ELR (cell line): Measurements from ENCODE around the gene GPR137.

Experiments
- DNase-seq: peaks from one replicate; pipeline ENCODE4 v3.0.0-alpha.2; 2015; ENCODE audit warnings: low read depth

Gene GPR137

DNA sequence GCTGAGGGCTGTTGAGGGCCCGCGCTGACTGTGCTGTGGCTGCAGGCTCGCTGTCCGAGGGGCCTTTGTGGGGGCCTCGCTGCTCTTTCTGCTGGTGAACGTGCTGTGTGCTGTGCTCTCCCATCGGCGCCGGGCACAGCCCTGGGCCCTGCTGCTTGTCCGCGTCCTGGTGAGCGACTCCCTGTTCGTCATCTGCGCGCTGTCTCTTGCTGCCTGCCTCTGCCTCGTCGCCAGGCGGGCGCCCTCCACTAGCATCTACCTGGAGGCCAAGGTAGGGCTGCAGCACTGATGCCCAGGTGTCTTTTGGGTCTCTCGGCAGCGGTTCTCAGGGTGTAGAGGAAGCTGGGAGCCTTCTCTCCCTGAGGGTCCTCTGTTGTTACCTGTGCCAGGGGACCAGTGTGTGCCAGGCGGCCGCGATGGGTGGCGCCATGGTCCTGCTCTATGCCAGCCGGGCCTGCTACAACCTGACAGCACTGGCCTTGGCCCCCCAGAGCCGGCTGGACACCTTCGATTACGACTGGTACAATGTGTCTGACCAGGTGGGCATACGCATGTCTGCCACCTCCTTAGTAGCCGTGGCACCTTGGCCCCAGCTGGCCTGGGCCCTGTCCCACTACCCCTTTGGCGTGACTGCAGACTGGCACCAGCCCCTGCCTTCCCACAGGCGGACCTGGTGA is 2.2 kb downstream of the GPR137 start:
- no peak for DNase-seq

DNA sequence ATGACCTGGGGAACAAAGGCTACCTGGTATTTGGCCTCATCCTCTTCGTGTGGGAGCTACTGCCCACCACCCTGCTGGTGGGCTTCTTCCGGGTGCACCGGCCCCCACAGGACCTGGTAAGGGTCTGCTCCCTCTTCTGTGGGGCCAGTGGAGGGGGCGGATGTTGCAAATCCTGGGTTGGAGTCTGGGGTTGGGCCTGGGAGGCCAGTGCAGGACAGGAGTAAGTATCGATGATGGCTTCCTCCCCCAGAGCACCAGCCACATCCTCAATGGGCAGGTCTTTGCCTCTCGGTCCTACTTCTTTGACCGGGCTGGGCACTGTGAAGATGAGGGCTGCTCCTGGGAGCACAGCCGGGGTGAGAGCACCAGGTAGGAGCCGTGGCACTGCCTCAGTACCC is 2.7 kb downstream of the GPR137 start:
- no peak for DNase-seq

DNA sequence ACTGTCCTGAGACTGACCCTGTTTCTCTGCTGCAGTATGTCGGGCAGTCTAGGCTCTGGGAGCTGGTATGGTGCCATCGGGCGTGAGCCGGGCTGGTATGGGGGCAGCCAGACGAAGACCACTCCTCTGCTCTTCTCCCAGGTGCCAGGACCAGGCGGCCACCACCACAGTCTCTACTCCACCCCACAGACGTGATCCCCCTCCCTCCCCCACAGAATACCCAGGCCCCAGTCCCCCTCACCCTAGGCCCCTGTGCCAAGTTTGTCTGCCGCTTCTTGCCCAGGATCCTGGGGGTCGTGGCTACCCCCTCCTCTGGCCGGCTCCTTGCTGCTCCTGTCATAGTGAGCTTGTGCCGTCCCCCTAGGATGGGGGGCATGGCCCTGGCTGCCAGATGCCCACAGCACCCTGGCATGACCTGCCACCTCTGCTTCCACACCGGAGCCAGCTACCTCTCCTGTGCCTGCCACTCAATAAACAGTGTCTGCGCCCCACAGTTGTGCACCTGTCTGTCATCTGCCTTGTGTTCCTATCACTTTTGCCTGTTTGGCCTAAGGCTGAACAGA is 3.4 kb downstream of the GPR137 start:
- no peak for DNase-seq

DNA sequence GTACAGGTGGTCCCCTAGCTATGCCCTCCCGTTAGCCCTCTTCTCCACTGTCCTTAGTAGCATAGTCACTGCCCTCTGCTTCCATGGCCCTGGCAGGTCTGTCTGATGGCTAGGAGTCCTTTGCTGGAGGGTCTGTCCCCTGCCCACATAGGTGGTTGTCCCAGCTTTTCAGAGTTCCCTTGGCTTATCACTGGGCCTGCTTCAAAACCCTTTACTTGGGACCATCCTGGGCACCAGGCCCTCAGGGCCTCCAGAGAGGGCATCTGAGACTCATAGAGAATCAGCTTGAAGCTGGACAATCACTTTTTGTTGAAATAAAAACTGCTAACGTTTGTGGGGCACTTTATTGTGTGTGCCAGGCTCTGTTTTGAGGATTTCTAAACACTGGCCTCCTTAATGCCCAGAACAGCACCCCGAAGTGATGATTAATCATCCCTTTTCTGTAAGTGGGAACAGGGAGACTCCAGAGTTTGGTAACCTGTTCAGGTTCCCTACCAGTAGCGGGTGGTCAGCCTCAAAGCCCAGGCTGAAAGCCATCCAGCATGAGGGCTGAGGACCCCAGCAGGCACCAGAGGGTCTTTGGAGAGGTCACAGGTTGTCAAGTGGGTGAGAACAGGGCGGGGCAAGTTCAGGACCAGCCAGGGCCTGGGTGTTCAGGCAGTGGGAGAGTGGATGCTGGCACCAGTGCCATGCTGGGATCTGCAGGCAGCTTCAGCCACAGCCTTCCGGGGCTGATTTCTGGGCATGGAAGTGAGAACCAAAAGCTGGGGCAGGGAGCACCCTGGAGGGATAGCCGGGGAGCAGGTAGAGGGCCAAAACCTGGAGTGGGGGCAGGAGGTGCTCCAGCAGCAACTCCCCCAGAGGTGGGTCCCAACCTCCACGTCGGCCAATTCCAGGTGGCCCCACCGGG is 5.0 kb downstream of the GPR137 start:
- no peak for DNase-seq

DNA sequence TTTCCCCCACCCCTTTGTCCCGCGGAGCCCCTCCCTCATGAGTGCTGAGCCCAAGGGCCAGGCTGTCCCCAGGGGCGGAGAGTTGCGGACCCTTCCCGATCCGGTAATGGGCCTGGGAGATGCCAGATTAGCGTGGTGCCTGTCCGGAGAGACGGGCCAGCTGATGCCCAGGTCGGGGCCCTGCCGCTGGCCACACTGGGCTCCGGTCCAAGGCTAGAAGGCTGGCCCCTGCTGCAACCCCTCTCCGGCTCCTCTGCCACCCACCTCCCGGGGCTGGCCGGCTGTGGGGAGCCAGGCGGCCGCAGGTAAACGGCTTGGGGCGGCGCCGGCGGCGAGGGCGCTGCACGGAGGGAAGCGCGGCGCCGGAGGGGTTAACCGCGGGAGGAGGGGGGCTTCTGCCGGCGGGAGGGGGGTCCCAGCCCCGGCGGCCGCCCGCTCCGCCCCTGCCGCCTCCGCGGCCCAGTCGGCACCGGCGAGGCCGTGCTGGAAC is 5.7 kb downstream of the GPR137 start, which contains the start of gene KCNK4:
Gene KCNK4, plus strand, starts transcription at position 41 of the 490 bp plus-strand sequence. CDS start 1,717 bp downstream, outside the sequence.
- no peak for DNase-seq

DNA sequence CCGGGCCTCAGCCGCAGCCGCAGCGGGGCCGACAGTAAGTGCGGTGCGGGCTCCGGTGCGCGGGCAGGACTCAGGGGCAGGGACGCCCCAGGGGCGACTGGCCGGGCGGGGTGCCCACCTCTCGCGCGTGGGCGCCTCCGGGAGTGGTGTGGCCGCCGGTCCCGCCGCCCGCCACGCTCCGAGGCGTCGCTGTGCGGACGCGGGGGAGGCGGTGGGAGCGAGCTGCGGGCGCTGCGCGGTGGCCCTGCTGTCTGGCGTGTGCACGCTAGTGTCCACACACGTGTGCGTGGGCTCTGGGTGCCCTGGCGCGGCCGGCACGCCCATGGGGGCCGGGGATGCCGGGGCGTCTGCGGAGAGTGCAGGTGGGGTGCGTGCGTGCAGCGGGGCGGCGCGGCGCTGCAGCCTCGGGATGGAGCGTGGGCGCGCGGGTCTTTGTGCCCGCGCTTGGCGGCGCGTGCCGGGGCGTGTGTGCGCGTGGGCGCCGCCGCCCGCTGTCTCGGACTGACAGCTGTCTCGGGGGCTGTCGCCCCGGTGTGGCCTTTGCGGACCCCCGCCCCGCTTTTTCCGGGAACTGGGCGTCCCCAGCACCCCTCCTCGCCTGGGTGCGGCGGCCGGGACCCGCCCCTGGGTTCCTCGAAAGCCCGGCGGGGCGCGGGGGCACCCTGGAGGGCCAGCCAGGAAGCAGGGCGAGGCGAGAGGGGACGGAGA is 6.3 kb downstream of the GPR137 start:
- no peak for DNase-seq

DNA sequence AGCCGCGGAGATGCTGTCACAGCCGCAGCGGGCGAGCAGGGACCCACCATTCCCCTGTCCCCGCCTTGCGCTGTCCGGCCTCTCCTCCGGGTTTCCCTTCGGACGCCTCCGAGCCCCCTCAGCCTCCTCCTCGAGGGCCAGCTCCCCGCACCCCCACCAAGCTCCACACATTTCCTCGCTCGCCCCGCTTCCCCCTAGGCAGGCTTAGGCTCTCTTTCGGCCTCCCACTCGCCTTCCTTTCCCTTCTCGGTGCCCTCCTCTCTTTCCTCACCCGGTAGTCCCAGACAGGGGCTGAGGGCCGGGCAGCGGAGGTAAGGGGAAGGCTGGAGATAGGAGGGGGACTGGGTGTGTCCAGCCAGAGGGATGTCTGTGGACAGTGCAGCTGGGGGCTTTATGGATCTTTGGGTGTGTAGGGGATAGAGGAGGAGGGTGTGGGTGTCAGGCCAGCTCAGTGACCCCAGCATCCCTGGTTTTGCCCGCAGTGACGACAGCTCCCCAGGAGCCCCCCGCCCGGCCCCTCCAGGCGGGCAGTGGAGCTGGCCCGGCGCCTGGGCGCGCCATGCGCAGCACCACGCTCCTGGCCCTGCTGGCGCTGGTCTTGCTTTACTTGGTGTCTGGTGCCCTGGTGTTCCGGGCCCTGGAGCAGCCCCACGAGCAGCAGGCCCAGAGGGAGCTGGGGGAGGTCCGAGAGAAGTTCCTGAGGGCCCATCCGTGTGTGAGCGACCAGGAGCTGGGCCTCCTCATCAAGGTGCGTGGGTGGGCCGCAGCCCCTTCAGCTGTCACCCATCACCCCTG is 7.0 kb downstream of the GPR137 start:
- DNase-seq: no peak

DNA sequence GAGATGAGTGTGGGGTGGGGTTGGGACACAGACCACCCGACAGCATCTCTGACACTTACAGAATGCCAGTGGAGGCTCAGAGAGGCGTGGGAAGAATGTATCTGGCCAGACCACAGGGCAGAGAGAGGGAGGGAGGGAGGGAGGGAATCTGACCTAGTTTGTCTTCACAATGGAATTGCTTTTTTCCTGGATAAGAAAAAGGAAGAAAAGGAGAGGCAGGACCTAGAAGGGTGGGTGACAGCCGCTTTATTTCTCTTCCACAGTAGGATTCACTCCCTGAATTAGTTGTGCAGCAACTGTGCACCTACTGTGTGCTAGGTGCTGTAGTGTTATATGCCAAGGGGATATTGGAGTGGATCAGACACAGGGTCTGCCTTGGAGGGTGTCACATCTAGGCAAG is 9.1 kb downstream of the GPR137 start:
- DNase-seq: no peak

DNA sequence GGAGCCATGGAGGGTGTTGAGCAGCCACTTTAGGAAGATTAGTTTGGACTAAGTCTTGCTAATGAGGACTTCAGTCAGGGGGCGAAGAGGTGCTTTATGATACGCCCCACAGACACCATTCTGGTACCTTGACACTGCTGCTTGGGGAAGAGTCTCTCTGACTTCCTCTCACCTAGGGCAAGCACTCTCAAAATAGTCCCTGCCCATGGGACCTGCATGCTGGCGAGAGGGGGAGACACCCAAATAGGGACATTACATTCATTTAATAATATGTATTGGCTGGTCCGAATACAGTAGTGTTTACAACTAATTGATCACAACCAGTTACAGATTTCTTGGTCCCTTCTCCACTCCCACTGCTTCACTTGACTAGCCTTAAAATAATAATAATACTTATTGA is 10.1 kb downstream of the GPR137 start:
- DNase-seq: no peak

DNA sequence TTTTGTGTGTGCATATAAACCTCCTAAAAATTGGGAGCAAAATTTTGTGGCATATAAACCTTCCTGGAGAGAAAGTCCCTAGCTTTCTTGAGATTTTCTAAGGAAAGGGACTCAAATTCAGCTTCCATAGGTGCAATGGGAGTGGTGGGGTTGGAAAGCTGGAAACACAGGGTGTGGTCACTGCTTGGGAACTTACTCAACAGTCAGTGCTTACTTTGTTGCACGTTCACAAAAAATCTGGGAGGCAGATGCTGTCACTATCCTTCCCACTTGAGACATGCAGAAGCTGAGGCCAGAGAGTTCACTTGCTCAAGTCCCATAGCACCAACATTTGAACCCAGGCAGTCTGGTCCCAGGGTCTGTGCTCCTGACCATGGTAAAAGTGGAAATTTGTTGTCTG is 10.6 kb downstream of the GPR137 start:
- no peak for DNase-seq

DNA sequence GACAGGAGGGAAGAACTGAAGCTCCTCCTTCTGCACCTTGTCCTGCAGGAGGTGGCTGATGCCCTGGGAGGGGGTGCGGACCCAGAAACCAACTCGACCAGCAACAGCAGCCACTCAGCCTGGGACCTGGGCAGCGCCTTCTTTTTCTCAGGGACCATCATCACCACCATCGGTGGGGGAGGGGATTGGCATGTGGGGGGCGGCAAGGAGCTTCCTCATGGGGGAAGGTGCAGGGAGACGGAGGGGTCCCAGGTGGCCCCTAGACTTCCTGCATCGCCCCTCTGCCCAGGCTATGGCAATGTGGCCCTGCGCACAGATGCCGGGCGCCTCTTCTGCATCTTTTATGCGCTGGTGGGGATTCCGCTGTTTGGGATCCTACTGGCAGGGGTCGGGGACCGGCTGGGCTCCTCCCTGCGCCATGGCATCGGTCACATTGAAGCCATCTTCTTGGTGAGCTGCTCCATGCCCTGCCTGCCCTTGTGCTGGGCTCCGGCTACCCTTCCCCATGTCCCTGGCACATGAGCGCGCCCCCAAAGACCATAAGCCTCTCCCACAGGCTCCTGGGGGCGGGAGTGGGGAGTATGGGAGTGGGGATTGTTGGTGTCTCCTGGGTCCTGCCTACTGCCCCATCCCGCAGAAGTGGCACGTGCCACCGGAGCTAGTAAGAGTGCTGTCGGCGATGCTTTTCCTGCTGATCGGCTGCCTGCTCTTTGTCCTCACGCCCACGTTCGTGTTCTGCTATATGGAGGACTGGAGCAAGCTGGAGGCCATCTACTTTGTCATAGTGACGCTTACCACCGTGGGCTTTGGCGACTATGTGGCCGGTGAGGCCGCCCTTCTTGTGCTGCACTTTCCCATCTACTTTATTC is 11.4 kb downstream of the GPR137 start:
- DNase-seq: no peak

DNA sequence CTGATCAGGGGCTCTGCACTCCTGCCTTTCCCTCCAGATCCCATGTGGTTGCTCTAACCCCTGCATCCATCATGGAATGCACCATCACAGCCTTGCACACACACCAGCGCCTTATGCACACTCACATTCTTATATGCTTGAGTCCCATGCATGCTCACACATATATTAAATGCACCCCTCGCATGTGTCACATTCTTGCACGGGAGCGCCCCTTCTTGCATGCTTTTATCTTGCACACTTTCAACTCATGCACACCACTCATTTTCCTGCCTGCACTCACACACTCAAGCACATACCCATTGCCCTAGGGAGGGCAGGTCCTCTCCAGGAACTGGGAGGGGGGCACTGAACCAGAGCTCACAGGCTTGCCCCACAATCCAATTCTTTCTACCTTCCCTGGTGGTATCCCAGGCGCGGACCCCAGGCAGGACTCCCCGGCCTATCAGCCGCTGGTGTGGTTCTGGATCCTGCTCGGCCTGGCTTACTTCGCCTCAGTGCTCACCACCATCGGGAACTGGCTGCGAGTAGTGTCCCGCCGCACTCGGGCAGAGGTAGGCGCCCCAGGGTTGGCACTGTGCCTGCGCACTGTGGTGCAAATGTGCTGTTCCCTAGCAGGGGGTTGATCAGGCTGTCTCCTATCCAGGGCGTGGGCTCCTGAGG is 12.2 kb downstream of the GPR137 start:
- DNase-seq: no peak

DNA sequence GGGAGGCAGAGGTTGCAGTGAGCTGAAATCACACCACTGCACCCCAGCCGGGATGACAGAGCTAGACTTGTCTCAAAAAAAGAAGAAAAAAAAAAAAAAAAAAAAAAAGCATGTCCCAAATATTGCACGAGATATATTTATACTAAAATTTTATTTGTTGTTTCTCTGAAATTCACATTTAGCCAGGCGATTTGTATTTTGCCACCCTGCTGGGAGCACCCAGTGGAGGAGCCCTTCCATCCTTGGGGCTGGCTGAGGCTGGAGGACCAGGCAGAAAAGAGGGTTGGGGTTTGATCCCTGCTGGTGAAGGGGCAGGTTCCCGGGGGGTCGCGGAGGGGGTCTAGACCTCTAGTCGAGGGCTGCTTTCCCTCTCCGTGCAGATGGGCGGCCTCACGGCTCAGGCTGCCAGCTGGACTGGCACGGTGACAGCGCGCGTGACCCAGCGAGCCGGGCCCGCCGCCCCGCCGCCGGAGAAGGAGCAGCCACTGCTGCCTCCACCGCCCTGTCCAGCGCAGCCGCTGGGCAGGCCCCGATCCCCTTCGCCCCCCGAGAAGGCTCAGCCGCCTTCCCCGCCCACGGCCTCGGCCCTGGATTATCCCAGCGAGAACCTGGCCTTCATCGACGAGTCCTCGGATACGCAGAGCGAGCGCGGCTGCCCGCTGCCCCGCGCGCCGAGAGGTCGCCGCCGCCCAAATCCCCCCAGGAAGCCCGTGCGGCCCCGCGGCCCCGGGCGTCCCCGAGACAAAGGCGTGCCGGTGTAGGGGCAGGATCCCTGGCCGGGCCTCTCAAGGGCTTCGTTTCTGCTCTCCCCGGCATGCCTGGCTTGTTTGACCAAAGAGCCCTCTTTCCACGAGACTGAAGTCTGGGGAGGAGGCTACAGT is 13.6 kb downstream of the GPR137 start:
- no peak for DNase-seq

DNA sequence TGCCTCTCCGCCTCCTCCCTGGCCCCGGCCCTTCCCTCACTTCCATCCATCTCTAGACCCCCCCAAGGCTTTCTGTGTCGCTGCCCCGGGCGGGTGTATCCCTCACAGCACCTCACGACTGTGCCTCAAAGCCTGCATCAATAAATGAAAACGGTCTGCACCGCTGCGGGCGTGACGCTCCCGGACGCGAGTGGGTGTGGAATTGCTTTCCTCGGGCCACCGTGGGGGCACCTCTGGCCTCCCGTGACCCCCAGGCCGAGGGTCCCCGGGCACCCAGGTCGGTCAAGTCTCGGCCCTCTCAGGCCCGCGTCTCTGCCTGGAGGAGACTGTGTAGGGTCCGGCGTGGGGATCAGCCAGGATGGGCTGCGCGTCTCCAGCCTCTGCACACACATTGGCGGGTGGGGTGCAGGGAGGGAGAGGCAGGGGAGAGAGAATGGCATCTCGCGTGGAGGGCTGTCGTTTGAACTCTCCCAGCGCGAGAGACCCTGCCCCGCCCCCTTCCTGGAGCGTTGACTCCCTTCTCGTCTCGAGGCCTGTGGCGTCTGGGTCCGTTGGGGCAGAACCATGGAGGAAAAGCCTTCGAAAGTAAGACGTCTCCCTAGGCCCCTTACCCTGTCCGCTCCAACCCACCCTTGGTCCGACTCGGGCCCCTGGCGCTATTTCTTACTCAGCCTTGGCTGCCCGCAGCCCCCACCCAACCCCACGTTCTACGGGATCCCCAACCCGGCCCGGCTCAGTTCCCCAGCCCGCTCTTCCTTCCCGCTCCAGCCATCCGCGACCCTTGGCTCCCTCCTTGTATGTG is 14.4 kb downstream of the GPR137 start, which contains the start of gene CATSPERZ:
Gene CATSPERZ, plus strand, starts transcription at position 512 of the 802 bp plus-strand sequence. Its CDS starts 53 bp downstream, at position 565.
- DNase-seq: no peak

DNA sequence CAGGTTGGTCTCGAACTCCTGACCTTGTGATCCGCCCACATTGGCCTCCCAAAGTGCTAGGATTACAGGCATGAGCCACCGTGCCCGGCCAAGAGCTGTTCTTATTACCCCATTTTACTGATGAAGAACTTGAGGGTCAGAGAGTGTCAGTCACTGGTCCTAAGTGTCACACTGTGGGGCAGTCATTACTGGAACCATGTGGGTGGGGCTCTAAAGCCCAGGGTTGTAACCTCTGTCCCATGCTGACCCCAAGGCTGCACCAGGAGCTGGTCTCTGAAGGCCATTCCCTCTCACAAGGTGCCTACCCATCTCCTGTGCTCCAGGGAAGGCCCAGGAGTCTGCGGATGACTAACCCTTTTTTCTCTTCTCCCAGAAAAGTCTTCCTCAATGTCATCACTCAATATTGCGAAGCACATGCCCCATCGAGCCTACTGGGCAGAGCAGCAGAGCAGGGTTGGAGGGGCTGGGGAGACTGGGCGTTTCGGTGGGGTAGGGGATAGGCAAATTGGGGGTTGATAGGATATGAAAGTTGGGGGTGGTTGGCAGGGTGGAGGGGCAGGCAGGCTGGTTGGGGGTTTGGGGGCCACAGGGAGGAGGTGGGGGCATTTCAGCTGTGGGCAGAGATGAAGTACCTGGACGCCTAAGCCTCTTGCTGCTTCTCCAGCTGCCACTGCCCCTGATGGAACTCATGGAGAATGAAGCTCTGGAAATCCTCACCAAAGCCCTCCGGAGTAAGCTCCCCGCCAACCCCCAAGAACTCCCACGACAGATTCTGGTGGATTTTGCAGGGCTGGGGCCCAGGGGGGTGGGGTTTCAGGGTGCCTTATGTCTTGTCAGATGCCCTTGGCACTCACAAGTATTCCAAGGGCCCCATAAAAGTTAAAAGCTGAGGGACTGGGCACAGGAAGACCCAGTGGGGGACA is 17.7 kb downstream of the GPR137 start:
- peak; percentile 35 for DNase-seq

DNA sequence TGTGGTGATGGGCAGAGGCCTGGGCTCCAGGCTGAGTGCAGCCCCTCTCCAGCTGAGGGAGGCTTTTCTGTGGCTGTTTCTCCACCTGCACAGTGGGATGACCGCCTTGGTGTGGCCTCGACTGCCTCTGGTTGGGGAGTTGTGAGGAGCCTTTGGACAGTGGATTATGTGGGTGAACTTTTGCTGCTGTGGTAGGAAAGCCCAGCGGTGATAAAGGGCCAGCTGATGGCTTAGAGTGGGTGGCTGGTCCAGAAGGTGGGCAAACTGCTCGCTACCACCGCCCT is 18.3 kb downstream of the GPR137 start:
- no peak for DNase-seq
